ENCODE measurements around the gene TMEM245.

Gene TMEM245

GRCh38 chr9:109149089-109149488, 29.3 kb upstream of the TMEM245 start:
- H3K27ac ChIP-seq: no peak overlapping the region
- TF ChIP-seq CTCF (conservative IDR thresholded peaks at IDR 0.05): no peak

- no peak overlapping the region for H3K27ac ChIP-seq
- TF ChIP-seq CTCF (conservative IDR thresholded peaks at IDR 0.05): no peak
Measured at GRCh38 chr9:109145051-109145450, 25.3 kb upstream of the TMEM245 start.

- H3K27ac ChIP-seq: no peak overlapping the region
- TF ChIP-seq CTCF (conservative IDR thresholded peaks at IDR 0.05): peak; percentile 53
Measured at GRCh38 chr9:109143881-109144562, 24.3 kb upstream of the TMEM245 start.

GRCh38 chr9:109141375-109141774, 21.6 kb upstream of the TMEM245 start:
- no peak for TF ChIP-seq CTCF (conservative IDR thresholded peaks at IDR 0.05)

GRCh38 chr9:109139851-109140250, 20.1 kb upstream of the TMEM245 start:
- no peak overlapping the region for H3K27ac ChIP-seq
- TF ChIP-seq CTCF (conservative IDR thresholded peaks at IDR 0.05): no peak

More at GRCh38 chr9:109141375-109141774, 21.6 kb upstream of the TMEM245 start:
- no peak overlapping the region for H3K27ac ChIP-seq

GRCh38 chr9:109138421-109138820, 18.7 kb upstream of the TMEM245 start:
- H3K27ac ChIP-seq: no peak overlapping the region
- TF ChIP-seq CTCF (conservative IDR thresholded peaks at IDR 0.05): no peak

GRCh38 chr9:109134167-109134578, 14.4 kb upstream of the TMEM245 start:
- no peak for TF ChIP-seq CTCF (conservative IDR thresholded peaks at IDR 0.05)
- no peak overlapping the region for H3K27ac ChIP-seq

Data from VCaP (cell line).